Hepatocyte (in vitro differentiated cells): Measurements from ENCODE around the gene ABL2.

Experiments used
- CTCF ChIP-seq: fragments of 200-600 bp; sonication (generic); IDR thresholded peaks from 2 replicates; pipeline ENCODE4 v1.5.1; 2016; ENCODE audit warnings: antibody characterized with exemption, mild to moderate bottlenecking; ENCODE audit not compliant: poor library complexity
- EZH2 ChIP-seq: fragments of 200-600 bp; sonication (generic); IDR thresholded peaks from 2 replicates; pipeline ENCODE4 v1.6.1; 2016; ENCODE audit warnings: antibody characterized with exemption, mild to moderate bottlenecking, borderline replicate concordance
- EZH2phosphoT487 ChIP-seq: fragments of 200-600 bp; sonication (generic); IDR thresholded peaks from one replicate; pipeline ENCODE4 v1.6.1; 2018; ENCODE audit warnings: antibody characterized with exemption, mild to moderate bottlenecking, low read depth, moderate library complexity; ENCODE audit not compliant: unreplicated experiment, severe bottlenecking

GRCh38 chr1:179146911-179147310 is 82.6 kb downstream of the ABL2 start:
- TF ChIP-seq CTCF (no peak), EZH2 (no peak), EZH2phosphoT487 (no peak)
